GM12878 (cell line): ENCODE data around the gene PPP3CA. TPM values are rescaled to one million over a fixed set of nuclear protein-coding genes. Genes with fewer than 3 reads are reported as not detected.

Experiments used
- ATAC-seq: fragments of 200-7000 bp; cut with Tn5 transposase; 3 replicates; pipeline ENCODE4 v1.9.1; 2020; ENCODE audit warnings: mild to moderate bottlenecking, moderate library complexity
- BruUV-seq: library from RNA; stranded (reverse); fragments of 400-500 nt; replicated peaks from 2 replicates; lab custom pipeline; 2021; lab: Mats Ljungman, UMichigan
- CTCF ChIA-PET: fragments of 300-600 bp; sonication (Branson Sonifier 250); formaldehyde crosslinking; extraction: SDS; loops from one replicate; lab custom pipeline; 2021; ENCODE audit warnings: inconsistent platforms; lab: Yijun Ruan, JAX
- POLR2A ChIA-PET: fragments of 350-600 bp; formaldehyde crosslinking; extraction: SDS; loops from one replicate; lab custom pipeline; 2021; ENCODE audit warnings: inconsistent platforms; lab: Charles Lee
- RAD21 ChIA-PET: fragments of 300-600 bp; sonication (Branson Sonifier 250); formaldehyde crosslinking; loops from one replicate; lab custom pipeline; 2023; ENCODE audit warnings: antibody characterized with exemption; ENCODE audit not compliant: unreplicated experiment; lab: Charles Lee
- SMC1A ChIA-PET: fragments of 300-600 bp; sonication (Branson Sonifier 250); formaldehyde crosslinking; loops from one replicate; lab custom pipeline; 2023; ENCODE audit not compliant: unreplicated experiment, uncharacterized antibody; lab: Charles Lee
- DNase-seq: peaks from one replicate; pipeline ENCODE4 v3.0.0-alpha.2; 2011; ENCODE audit warnings: low read depth, low spot score
- FAIRE-seq: peaks from 3 replicates; lab custom pipeline; 2011; peaks lifted over from hg19 to GRCh38; lab: Jason Lieb, UNC
- H2AFZ ChIP-seq: 2 replicates; pipeline ENCODE4 v1.6.0; 2011; ENCODE audit warnings: low read depth, low read length, control low read depth; ENCODE audit not compliant: control insufficient read depth
- H3K27ac ChIP-seq: 2 replicates; pipeline ENCODE4 v1.5.1; 2011; ENCODE audit warnings: control low read depth; ENCODE audit not compliant: control insufficient read depth, insufficient read depth
- H3K27me3 ChIP-seq, 2 experiments: replicated peaks in 1 of 2; 2 replicates each; pipeline versions ENCODE4 v1.6.0 to v1.6.1; 2011; ENCODE audit warnings: low read length in 1 of 2; ENCODE audit not compliant: control insufficient read depth in 2 of 2, insufficient read depth in 2 of 2
- H3K36me3 ChIP-seq, 2 experiments: 2 replicates each; pipeline ENCODE4 v1.5.1; 2011; ENCODE audit warnings: low read length in 1 of 2; ENCODE audit not compliant: control insufficient read depth in 2 of 2, insufficient read depth in 2 of 2
- H3K4me1 ChIP-seq: 2 replicates; pipeline ENCODE4 v1.6.1; 2011; ENCODE audit warnings: mild to moderate bottlenecking, low read length, moderate library complexity, mixed read lengths; ENCODE audit not compliant: control insufficient read depth, insufficient read depth
- H3K4me2 ChIP-seq: 2 replicates; pipeline ENCODE4 v1.6.0; 2011; ENCODE audit warnings: control low read depth; ENCODE audit not compliant: control insufficient read depth, insufficient read depth
- H3K4me3 ChIP-seq: fragments of 200-600 bp; sonication (generic); 2 replicates; pipeline ENCODE4 v1.5.1; 2016
- H3K79me2 ChIP-seq: 2 replicates; pipeline ENCODE4 v1.6.0; 2011; ENCODE audit warnings: low read length; ENCODE audit not compliant: control insufficient read depth, insufficient read depth
- H3K9ac ChIP-seq: 2 replicates; pipeline ENCODE4 v1.8.0; 2011; ENCODE audit warnings: low read length, control low read depth, mixed read lengths; ENCODE audit not compliant: control insufficient read depth, insufficient read depth
- H3K9me3 ChIP-seq: replicated peaks from 3 replicates; pipeline ENCODE4 v1.5.1; 2011; ENCODE audit warnings: mild to moderate bottlenecking, low read length; ENCODE audit not compliant: control insufficient read depth, insufficient read depth
- H4K20me1 ChIP-seq: 2 replicates; pipeline ENCODE4 v1.6.0; 2011; ENCODE audit not compliant: control insufficient read depth, insufficient read depth
- CBX3 ChIP-seq: fragments of 200-600 bp; sonication (generic); IDR thresholded peaks from 2 replicates; pipeline ENCODE4 v1.6.1; 2016; ENCODE audit warnings: low read depth, borderline replicate concordance
- CREM ChIP-seq: IDR thresholded peaks from 2 replicates; pipeline ENCODE4 v1.6.1; 2014; ENCODE audit warnings: antibody characterized with exemption, low read depth
- ESRRA ChIP-seq: IDR thresholded peaks from 2 replicates; pipeline ENCODE4 v1.6.1; 2012; ENCODE audit warnings: mild to moderate bottlenecking, low read length, improper control_type of control experiment
- FOS ChIP-seq: IDR thresholded peaks from 3 replicates; pipeline ENCODE4 v1.6.1; 2011; ENCODE audit warnings: borderline replicate concordance; ENCODE audit not compliant: insufficient read length; ENCODE audit errors: extremely low read depth
- HCFC1 ChIP-seq: fragments of 150-350 bp; IDR thresholded peaks from 2 replicates; pipeline ENCODE4 v1.6.1; 2014; ENCODE audit warnings: low read length
- IKZF1 ChIP-seq: fragments of 450-650 bp; conservative IDR thresholded peaks from 2 replicates; pipeline ENCODE4 v1.6.1; 2017; ENCODE audit warnings: antibody characterized with exemption, mild to moderate bottlenecking
- IRF4 ChIP-seq: IDR thresholded peaks from 2 replicates; pipeline ENCODE4 v1.6.1; 2011; ENCODE audit warnings: low read depth, low read length
- JUND ChIP-seq: IDR thresholded peaks from 2 replicates; pipeline ENCODE4 v1.6.1; 2012; ENCODE audit warnings: low read depth, mild to moderate bottlenecking, low read length, improper control_type of control experiment, moderate library complexity
- KDM1A ChIP-seq: fragments of 200-600 bp; sonication (generic); IDR thresholded peaks from 2 replicates; pipeline ENCODE4 v1.6.1; 2016; ENCODE audit warnings: borderline replicate concordance
- KLF5 ChIP-seq: fragments of 450-650 bp; IDR thresholded peaks from 2 replicates; pipeline ENCODE4 v1.6.1; 2014; ENCODE audit warnings: mild to moderate bottlenecking; ENCODE audit not compliant: partially characterized antibody
- MEF2A ChIP-seq: IDR thresholded peaks from 2 replicates; pipeline ENCODE4 v1.6.1; 2011; ENCODE audit warnings: low read depth, mild to moderate bottlenecking, low read length, moderate library complexity; ENCODE audit not compliant: insufficient read depth
- PKNOX1 ChIP-seq: fragments of 450-650 bp; IDR thresholded peaks from 2 replicates; pipeline ENCODE4 v1.6.1; 2016; ENCODE audit warnings: mild to moderate bottlenecking
- POLR2A ChIP-seq: IDR thresholded peaks from 2 replicates; pipeline ENCODE4 v1.6.1; 2011; ENCODE audit warnings: low read depth, mild to moderate bottlenecking, low read length
- SIN3A ChIP-seq: IDR thresholded peaks from 2 replicates; pipeline ENCODE4 v1.6.1; 2012; ENCODE audit warnings: low read depth, low read length, improper control_type of control experiment
- SMAD5 ChIP-seq: IDR thresholded peaks from 2 replicates; pipeline ENCODE4 v1.6.1; 2016; ENCODE audit warnings: antibody characterized with exemption, low read depth
- SMC3 ChIP-seq: IDR thresholded peaks from 2 replicates; pipeline ENCODE4 v1.6.1; 2011; ENCODE audit warnings: low read length, improper control_type of control experiment, borderline replicate concordance
- YBX1 ChIP-seq: fragments of 450-650 bp; IDR thresholded peaks from 2 replicates; pipeline ENCODE4 v1.6.1; 2016; ENCODE audit warnings: antibody characterized with exemption
- ZBED1 ChIP-seq: IDR thresholded peaks from 2 replicates; pipeline ENCODE4 v1.6.1; 2016; ENCODE audit warnings: borderline replicate concordance
- ZBTB11 ChIP-seq: fragments of 450-650 bp; formaldehyde crosslinking; IDR thresholded peaks from 2 replicates; pipeline ENCODE4 v1.5.0; 2022; ENCODE audit warnings: mild to moderate bottlenecking, missing genetic modification characterization
- WGBS: methylation state at CpG from one replicate; pipeline ENCODE4 v1.1.6; 2016; ENCODE audit warnings: low lambda C conversion rate; ENCODE audit not compliant: insufficient replicate concordance, insufficient coverage; ENCODE audit errors: missing lambda C conversion rate; 5-methylcytosine and 5-hydroxymethylcytosine counted together
- in situ Hi-C: fragments of 300-500 bp; cut with MboI; formaldehyde crosslinking; loops from 9 replicates; pipeline ENCODE4 v1.14.3; 2018; ENCODE audit warnings: mixed read lengths
- intact Hi-C: fragments of 100-400 bp; cut with micrococcal nuclease; formaldehyde crosslinking; loops from one replicate; pipeline ENCODE4 v1.14.2; 2022; ENCODE audit not compliant: unreplicated experiment
- polyA plus RNA-seq, 11 experiments: library from polyadenylated mRNA; depleted of rRNA in 4 of 11; unstranded in 6 of 11; stranded (reverse) in 5 of 11; fragments of >200 nt; fragmentation: Nextera tagmentation in 4 of 11; fragmentation: Illumina TruSeq in 1 of 11; extraction: Ambion mirVana in 4 of 11; extraction: Trizol in 1 of 11; gene quantifications; 1 replicate in 1 of 11; 2 replicates in 10 of 11; pipeline versions ENCODE4 v1.2.1 to v1.2.3, GENCODE V29; 2011 to 2016; ENCODE audit warnings: inconsistent platforms in 2 of 11, missing spikeins in 2 of 11, low read depth in 1 of 11
- total RNA-seq, 4 experiments: library from RNA; depleted of rRNA in 3 of 4; stranded (reverse); fragments of >200 nt in 3 of 4; fragmentation: Illumina TruSeq in 1 of 4; extraction: Trizol in 1 of 4; gene quantifications; 2 replicates each; pipeline versions ENCODE4 v1.2.1 to v1.2.3, GENCODE V29; 2013 to 2021

Gene PPP3CA
- total and polyA plus RNA-seq, 10 of the 15 experiments (the other 5 are each of a cell fraction or from before 2014, with no cell fraction given) = 0.33 to 9.0 (median 1.0) TPM

GRCh38 chr4:101065346-101065745 is 282.0 kb downstream of the PPP3CA start:
- SMC1A ChIA-PET = interaction anchor here (1.6 kb wide), 1 partner anchor 11 kb away, joined by 4 read pairs; no protein-coding TSS in a partner anchor
- H3K27ac ChIP-seq = no peak overlapping the region
- ATAC-seq (no peak), FAIRE-seq (no peak), DNase-seq (no peak)
- no peaks in the 10 kb centered on the region for H4K20me1 ChIP-seq
- H3K36me3 ChIP-seq = no peaks in the 10 kb centered on the region
- no peak overlapping the region for H3K9ac ChIP-seq
- no peak overlapping the region for H2AFZ ChIP-seq
- intact Hi-C loops = no loop called here
- no peak overlapping the region for H3K4me3 ChIP-seq
- no peaks in the 10 kb centered on the region for H3K79me2 ChIP-seq
- no TSS peak for BruUV-seq
- TF ChIP-seq ZBTB11 (CRISPR knock-in tag) = no peak
- TF ChIP-seq HCFC1 = no peak
- TF ChIP-seq ZBED1 = no peak
- no peak for TF ChIP-seq SMC3
- no peak for TF ChIP-seq SIN3A
- no peak for TF ChIP-seq CBX3
- TF ChIP-seq YBX1 = no peak
- TF ChIP-seq CREM = no peak
- no peak for TF ChIP-seq IRF4
- no peak for TF ChIP-seq KLF5
- TF ChIP-seq ESRRA = no peak
- no peak for TF ChIP-seq SMAD5
- no peak for TF ChIP-seq MEF2A
- no peak for TF ChIP-seq FOS
- TF ChIP-seq PKNOX1 = no peak
- no peak for TF ChIP-seq IKZF1
- no peak for TF ChIP-seq KDM1A
- TF ChIP-seq JUND = no peak
- TF ChIP-seq POLR2A = no peak
- no peak overlapping the region for H3K4me2 ChIP-seq
- no peaks in the 10 kb centered on the region for H3K27me3 ChIP-seq
- WGBS = 100% methylated on average over 1 of the region's 1 CpG
- RAD21 ChIA-PET = no interaction called here
- POLR2A ChIA-PET = interaction anchor here (0.5 kb wide), 1 partner anchor 50 kb away, joined by 7 read pairs; no protein-coding TSS in a partner anchor
- no peaks in the 10 kb centered on the region for H3K4me1 ChIP-seq
- no peaks in the 10 kb centered on the region for H3K9me3 ChIP-seq
- CTCF ChIA-PET = no interaction called here
- in situ Hi-C loops = no loop called here
